AG09309 (cell line): Measurements from ENCODE around the gene AHNAK2.
A peak's percentile ranks its signal among the peaks of the same experiment; 100 is the strongest.

Source experiments
- DNase-seq: peaks from one replicate; pipeline ENCODE4 v3.0.0-alpha.2; 2010; ENCODE audit warnings: low read depth
- H3K4me3 ChIP-seq: 2 replicates; pipeline ENCODE4 v1.5.1; 2011; ENCODE audit warnings: mild to moderate bottlenecking, low read depth, low read length, moderate library complexity; ENCODE audit not compliant: control insufficient read depth
- CTCF ChIP-seq: IDR thresholded peaks from 2 replicates; pipeline ENCODE4 v1.5.1; 2011; ENCODE audit warnings: mild to moderate bottlenecking, low read depth, low read length, inconsistent platforms; ENCODE audit not compliant: insufficient read depth, control insufficient read depth; ENCODE audit errors: missing control alignments

The AHNAK2 gene

DNA sequence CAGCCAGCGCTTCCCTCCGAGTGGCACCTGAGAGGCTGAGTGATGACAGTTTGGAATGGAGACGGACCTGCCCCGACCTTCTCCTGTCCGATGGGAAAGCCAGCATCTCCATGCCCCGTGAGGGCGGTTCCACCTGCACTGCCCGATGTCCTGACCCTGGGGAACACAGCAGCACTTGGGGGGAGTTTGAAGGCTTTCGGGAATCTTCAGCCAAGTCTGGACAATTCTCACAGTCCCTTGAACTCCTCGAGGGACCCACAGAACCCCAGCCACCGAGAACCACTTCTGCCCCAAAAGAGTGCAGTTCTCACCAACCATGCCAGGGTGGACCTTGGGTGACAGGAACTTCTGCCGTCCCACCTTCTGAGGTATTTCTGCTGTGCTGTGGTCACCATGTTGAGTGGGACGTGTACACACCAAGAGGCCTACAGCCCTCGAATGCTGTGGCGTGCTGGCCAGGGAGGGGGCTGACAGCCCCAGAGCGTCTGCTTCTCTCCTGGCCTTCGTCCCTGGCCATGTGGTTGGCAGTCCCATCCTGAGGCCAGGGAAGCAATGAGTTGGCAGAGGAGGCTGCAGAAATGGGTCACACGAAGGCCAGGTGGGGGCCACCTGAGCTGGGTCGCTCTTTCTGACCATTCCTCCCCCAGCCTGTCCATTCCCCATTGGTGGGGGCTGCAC lies 8.5 kb upstream of the AHNAK2 start:
- H3K4me3 ChIP-seq: peak overlapping the region; percentile 78
- no peak for TF ChIP-seq CTCF
- no peak for DNase-seq

GRCh38 chr14:104985675-104986486 lies 7.7 kb upstream of the AHNAK2 start, which contains the start of gene CLBA1:
TSS of gene CLBA1 (plus strand) at chr14:104985788. CDS start at chr14:104986432, 644 bp downstream.
- DNase-seq: no peak
- no peak for TF ChIP-seq CTCF
- peak within 1 kb of the TSS; percentile 78 for H3K4me3 ChIP-seq

DNA sequence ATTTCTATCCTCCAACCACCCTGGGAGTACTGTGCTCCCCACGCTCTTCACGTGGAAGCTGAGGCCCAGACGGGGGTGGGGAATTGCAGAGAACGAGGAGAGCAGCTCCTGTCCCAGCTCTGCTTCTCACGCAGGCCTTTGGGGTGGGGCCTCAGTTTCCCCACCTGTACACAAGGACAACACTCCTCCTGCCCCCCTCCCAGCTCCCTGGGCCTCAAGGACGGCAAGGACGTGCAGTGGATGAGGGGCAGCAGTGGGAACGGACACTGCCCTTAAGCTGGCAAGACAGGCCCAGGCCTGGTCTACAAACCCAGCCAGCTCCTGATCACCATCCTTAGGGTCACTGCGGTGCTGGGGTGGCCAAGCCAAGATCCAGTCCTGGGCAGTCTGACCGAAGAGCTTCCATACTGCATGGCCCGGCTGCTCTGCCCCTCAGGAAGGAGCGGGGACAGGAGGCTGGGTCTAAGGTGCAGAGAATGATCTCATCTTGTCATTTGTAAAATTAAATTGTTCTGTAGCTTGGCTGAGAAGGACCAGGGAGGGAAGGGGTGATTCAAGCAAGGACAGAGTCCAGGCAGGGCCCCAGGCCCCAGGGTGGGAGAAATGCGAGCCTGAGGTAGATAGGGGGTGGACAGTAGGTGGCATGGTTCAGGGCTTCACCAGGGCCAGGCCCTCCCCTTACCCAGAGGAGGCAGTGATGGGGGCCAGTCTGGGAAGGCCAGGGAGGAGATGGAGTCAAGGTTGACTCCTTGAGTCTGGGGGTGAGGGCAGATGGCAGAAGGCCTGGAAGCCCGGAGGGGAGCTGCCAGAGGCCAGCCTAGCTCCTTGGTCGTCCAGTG lies 6.1 kb upstream of the AHNAK2 start:
- TF ChIP-seq CTCF: no peak
- DNase-seq: no peak

DNA sequence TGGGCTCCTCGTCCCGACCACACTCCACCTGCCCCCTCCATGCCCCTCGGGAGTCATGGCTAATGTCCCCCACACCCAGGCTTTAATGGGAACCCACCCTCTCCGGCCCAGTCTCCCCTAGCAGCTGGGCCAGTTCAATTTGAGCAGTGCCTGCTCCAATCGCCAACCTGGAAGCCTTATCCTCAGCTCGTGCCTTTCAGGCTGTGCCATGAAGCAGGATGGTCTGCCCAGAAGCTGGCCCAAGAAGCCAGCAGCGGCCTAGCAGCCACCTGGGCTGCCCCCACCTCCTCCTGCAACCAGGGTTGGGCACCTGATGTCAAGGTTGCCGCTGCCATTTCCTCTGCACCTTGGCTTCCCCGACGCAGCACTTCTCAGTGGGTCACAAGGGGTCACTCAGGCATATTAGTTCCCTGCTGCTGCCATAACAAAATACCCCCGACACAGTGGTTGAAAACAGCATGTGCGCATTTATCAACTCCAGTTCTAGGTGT lies 5.1 kb upstream of the AHNAK2 start:
- H3K4me3 ChIP-seq: no peak overlapping the region
- no peak for DNase-seq
- no peak for TF ChIP-seq CTCF

More for the DNA sequence above, 6.1 kb upstream of the AHNAK2 start:
- H3K4me3 ChIP-seq: no peak overlapping the region

DNA sequence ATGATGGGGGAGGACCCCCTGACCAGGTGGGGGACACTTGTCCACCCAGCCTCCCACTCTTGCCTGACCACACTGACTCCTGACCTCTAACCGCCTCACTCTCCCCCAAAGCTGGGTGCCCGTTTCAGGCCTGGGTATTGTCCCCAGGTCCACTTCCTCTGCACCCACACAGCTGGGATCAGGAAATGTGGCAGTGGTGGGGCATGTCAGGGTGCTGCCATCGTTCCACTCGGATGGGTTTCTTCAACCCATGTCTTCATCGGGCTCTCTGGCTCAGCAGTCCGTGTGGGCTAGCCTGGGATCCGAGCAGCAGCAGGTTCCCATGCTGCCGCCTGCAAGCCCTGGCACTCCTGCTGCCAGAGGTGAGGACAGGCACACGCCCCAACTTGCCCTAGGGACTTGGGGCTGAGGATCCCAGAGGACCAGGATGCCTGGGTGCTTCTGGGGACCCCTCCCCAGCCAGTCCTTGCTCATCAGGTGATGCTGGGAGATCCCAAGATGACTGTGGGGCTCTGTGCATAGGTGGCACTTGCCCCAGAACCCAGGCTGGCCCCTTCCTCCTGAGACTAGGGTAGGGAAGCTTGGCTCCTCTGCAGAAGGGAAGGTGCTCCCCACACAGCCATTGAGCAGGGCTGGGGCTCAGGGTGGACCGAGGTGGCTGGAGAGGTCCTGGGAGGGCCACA lies 4.5 kb upstream of the AHNAK2 start:
- no peak overlapping the region for H3K4me3 ChIP-seq
- DNase-seq: no peak
- TF ChIP-seq CTCF: no peak
